ENCODE data around the gene PLAU. TPM values are rescaled to one million over a fixed set of nuclear protein-coding genes. Genes with fewer than 3 reads are reported as not detected.

PLAU gene
- total and polyA plus RNA-seq, 10 of the 15 experiments (the other 5 are each of a cell fraction or from before 2014, with no cell fraction given): 2.5 to 20.9 (median 11.5) TPM

- no peak for TF ChIP-seq CHD2 (IDR thresholded peaks at IDR 0.05; ENCODE audit: borderline replicate concordance, low read depth, low read length)
- TF ChIP-seq IRF5 (IDR thresholded peaks at IDR 0.05; ENCODE audit: borderline replicate concordance): no peak
- TF ChIP-seq, protein P1, sequence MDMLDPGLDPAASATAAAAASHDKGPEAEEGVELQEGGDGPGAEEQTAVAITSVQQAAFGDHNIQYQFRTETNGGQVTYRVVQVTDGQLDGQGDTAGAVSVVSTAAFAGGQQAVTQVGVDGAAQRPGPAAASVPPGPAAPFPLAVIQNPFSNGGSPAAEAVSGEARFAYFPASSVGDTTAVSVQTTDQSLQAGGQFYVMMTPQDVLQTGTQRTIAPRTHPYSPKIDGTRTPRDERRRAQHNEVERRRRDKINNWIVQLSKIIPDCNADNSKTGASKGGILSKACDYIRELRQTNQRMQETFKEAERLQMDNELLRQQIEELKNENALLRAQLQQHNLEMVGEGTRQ (IDR thresholded peaks at IDR 0.05; ENCODE audit: borderline replicate concordance, low read depth, low read length): no peak
- peak; percentile 51; the same call in 1 of the 2 replicates for TF ChIP-seq BCL11A (IDR thresholded peaks at IDR 0.05; ENCODE audit: low read depth, low read length)
- TF ChIP-seq HDAC6 (IDR thresholded peaks at IDR 0.05; ENCODE audit: unreplicated experiment): no peak
- no peak for TF ChIP-seq MXI1 (IDR thresholded peaks at IDR 0.05; ENCODE audit: low read depth, low read length)
- no peak for TF ChIP-seq STAT1 (conservative IDR thresholded peaks at IDR 0.05)
- peak; percentile 82 for TF ChIP-seq NFIC (IDR thresholded peaks at IDR 0.05; ENCODE audit: low read depth, low read length)
- TF ChIP-seq ASH2L (IDR thresholded peaks at IDR 0.05; ENCODE audit: borderline replicate concordance, low read depth): no peak
- no peak for TF ChIP-seq SMC3 (IDR thresholded peaks at IDR 0.05; ENCODE audit: borderline replicate concordance, low read length)
- TF ChIP-seq SIX5 (IDR thresholded peaks at IDR 0.05; ENCODE audit: low read depth, low read length, severe bottlenecking): no peak
- no peak for TF ChIP-seq CEBPZ (IDR thresholded peaks at IDR 0.05; ENCODE audit: low read depth, low read length)
- TF ChIP-seq SMAD1 (IDR thresholded peaks at IDR 0.05; ENCODE audit: low read depth, partially characterized antibody): no peak
- TF ChIP-seq EED (IDR thresholded peaks at IDR 0.05; ENCODE audit: low read depth): peak; percentile 94
- TF ChIP-seq MAX (IDR thresholded peaks at IDR 0.05; ENCODE audit: low read depth, low read length): no peak
- TF ChIP-seq CEBPB (IDR thresholded peaks at IDR 0.05; ENCODE audit: borderline replicate concordance in 1 of 2, low read depth in 2 of 2, low read length in 2 of 2): no peak
- TF ChIP-seq, protein P2, sequence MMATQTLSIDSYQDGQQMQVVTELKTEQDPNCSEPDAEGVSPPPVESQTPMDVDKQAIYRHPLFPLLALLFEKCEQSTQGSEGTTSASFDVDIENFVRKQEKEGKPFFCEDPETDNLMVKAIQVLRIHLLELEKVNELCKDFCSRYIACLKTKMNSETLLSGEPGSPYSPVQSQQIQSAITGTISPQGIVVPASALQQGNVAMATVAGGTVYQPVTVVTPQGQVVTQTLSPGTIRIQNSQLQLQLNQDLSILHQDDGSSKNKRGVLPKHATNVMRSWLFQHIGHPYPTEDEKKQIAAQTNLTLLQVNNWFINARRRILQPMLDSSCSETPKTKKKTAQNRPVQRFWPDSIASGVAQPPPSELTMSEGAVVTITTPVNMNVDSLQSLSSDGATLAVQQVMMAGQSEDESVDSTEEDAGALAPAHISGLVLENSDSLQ (IDR thresholded peaks at IDR 0.05): no peak
- TF ChIP-seq BRCA1 (IDR thresholded peaks at IDR 0.05; ENCODE audit: low read depth, low read length): no peak
- TF ChIP-seq, protein P3, sequence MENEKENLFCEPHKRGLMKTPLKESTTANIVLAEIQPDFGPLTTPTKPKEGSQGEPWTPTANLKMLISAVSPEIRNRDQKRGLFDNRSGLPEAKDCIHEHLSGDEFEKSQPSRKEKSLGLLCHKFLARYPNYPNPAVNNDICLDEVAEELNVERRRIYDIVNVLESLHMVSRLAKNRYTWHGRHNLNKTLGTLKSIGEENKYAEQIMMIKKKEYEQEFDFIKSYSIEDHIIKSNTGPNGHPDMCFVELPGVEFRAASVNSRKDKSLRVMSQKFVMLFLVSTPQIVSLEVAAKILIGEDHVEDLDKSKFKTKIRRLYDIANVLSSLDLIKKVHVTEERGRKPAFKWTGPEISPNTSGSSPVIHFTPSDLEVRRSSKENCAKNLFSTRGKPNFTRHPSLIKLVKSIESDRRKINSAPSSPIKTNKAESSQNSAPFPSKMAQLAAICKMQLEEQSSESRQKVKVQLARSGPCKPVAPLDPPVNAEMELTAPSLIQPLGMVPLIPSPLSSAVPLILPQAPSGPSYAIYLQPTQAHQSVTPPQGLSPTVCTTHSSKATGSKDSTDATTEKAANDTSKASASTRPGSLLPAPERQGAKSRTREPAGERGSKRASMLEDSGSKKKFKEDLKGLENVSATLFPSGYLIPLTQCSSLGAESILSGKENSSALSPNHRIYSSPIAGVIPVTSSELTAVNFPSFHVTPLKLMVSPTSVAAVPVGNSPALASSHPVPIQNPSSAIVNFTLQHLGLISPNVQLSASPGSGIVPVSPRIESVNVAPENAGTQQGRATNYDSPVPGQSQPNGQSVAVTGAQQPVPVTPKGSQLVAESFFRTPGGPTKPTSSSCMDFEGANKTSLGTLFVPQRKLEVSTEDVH (IDR thresholded peaks at IDR 0.05; ENCODE audit: low read depth, partially characterized antibody): no peak
Observed at GRCh38 chr10:73931767-73932619, 21.1 kb downstream of the PLAU start (continued).

All from GM12878 (cell line).